Parathyroid adenoma (tissue), 2 donors: Measurements from ENCODE around the gene NHLRC4.

Experiments
- H2AFZ ChIP-seq: fragments of 300-600 bp; sonication (generic); one replicate; pipeline ENCODE4 v1.7.0; 2017; ENCODE audit warnings: antibody characterized with exemption, mild to moderate bottlenecking
- H3K27ac ChIP-seq: fragments of 300-600 bp; sonication (generic); one replicate; pipeline ENCODE4 v1.7.0; 2017
- H3K27me3 ChIP-seq: fragments of 300-600 bp; sonication (generic); one replicate; pipeline ENCODE4 v1.7.0; 2017; ENCODE audit warnings: low read length; ENCODE audit not compliant: control insufficient read depth, insufficient read depth
- H3K36me3 ChIP-seq: fragments of 300-600 bp; sonication (generic); one replicate; pipeline ENCODE4 v1.7.0; 2017; ENCODE audit warnings: low read length; ENCODE audit not compliant: control insufficient read depth, insufficient read depth
- H3K4me1 ChIP-seq: fragments of 300-600 bp; sonication (generic); one replicate; pipeline ENCODE4 v1.7.0; 2017; ENCODE audit warnings: control low read depth
- H3K4me2 ChIP-seq: fragments of 300-600 bp; sonication (generic); one replicate; pipeline ENCODE4 v1.7.0; 2017; ENCODE audit warnings: low read length
- H3K4me3 ChIP-seq: fragments of 300-600 bp; sonication (generic); one replicate; pipeline ENCODE4 v1.7.0; 2017; ENCODE audit warnings: low read depth, low read length
- H3K79me2 ChIP-seq: fragments of 300-600 bp; sonication (generic); one replicate; pipeline ENCODE4 v1.7.0; 2017; ENCODE audit warnings: control low read depth
- H3K9ac ChIP-seq: fragments of 300-600 bp; sonication (generic); one replicate; pipeline ENCODE4 v1.7.0; 2017; ENCODE audit warnings: mild to moderate bottlenecking
- H3K9me3 ChIP-seq: fragments of 300-600 bp; sonication (generic); one replicate; pipeline ENCODE4 v1.7.0; 2017; ENCODE audit warnings: low read length; ENCODE audit not compliant: control insufficient read depth
- TF ChIP-seq, protein P1 (sequence below): fragments of 300-600 bp; sonication (generic); IDR thresholded peaks from one replicate; pipeline ENCODE4 v1.7.0; 2017; ENCODE audit warnings: antibody characterized with exemption, mild to moderate bottlenecking
- donor health status: primary hyperparathyroidism.

Gene NHLRC4

GRCh38 chr16:574021-574760 lies 7.4 kb downstream of the NHLRC4 start:
- Histone ChIP-seq H3K4me3 (no peak overlapping the region), H3K9ac (no peak overlapping the region), H3K4me1 (peaks cover 1% of the 10 kb centered on the region), H3K36me3 (no peaks in the 10 kb centered on the region), H3K79me2 (peaks cover 1% of the 10 kb centered on the region), H3K27ac (no peak overlapping the region), H3K27me3 (no peaks in the 10 kb centered on the region), H2AFZ (no peak overlapping the region), H3K4me2 (no peak overlapping the region), H3K9me3 (no peaks in the 10 kb centered on the region)
- TF ChIP-seq, protein P1, sequence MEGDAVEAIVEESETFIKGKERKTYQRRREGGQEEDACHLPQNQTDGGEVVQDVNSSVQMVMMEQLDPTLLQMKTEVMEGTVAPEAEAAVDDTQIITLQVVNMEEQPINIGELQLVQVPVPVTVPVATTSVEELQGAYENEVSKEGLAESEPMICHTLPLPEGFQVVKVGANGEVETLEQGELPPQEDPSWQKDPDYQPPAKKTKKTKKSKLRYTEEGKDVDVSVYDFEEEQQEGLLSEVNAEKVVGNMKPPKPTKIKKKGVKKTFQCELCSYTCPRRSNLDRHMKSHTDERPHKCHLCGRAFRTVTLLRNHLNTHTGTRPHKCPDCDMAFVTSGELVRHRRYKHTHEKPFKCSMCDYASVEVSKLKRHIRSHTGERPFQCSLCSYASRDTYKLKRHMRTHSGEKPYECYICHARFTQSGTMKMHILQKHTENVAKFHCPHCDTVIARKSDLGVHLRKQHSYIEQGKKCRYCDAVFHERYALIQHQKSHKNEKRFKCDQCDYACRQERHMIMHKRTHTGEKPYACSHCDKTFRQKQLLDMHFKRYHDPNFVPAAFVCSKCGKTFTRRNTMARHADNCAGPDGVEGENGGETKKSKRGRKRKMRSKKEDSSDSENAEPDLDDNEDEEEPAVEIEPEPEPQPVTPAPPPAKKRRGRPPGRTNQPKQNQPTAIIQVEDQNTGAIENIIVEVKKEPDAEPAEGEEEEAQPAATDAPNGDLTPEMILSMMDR: no peak

DNA sequence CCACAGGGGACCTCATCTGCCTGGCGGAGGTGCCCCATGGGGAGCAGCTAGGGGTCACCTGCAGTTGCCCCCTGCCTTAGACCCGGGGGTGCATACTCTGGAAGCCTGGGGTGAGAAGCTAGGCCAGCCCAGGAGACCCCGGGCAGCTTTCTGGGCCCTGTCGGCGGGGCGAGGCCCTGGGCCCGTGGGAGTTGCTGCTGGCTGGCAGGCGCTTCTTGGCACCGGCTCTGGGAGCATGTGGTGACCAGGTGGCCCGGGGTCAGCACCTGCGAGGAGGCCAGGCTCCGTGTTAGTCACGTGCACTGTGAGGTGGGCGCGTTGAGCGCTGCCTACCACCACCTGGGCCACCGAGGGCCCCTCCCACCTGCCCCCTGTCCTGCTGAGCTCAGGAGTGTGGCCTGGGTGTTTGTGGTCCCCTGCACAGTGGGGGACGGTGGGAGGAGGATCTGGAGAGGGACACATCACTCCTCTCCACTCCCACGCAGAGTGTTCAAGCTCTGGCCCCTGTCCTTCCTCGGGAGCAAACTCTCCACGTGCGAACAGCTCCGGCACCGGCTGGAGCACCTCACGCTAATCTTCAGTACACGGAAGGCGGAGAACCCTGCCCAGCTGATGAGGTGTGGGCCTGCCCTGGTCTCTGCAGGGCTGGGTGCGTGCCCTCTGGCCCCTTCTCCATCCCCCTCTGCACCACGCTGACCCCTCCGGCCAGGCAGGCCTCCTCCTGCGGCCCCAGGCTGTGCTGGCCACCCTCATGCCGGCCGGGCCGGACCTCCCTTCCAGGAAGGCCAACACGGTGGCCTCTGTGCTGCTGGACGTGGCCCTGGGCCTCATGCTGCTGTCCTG lies 8.8 kb downstream of the NHLRC4 start:
- H3K36me3 ChIP-seq: no peaks in the 10 kb centered on the region
- H3K9ac ChIP-seq: no peak overlapping the region
- H3K27me3 ChIP-seq: no peaks in the 10 kb centered on the region
- no peak overlapping the region for H2AFZ ChIP-seq
- no peak overlapping the region for H3K4me2 ChIP-seq
- H3K4me1 ChIP-seq: no peaks in the 10 kb centered on the region
- no peak overlapping the region for H3K27ac ChIP-seq
- H3K9me3 ChIP-seq: no peaks in the 10 kb centered on the region
- TF ChIP-seq, protein P1: no peak
- H3K4me3 ChIP-seq: no peak overlapping the region
- H3K79me2 ChIP-seq: no peaks in the 10 kb centered on the region

GRCh38 chr16:576197-576822 lies 9.5 kb downstream of the NHLRC4 start:
- Histone ChIP-seq H3K9me3 (no peaks in the 10 kb centered on the region), H3K79me2 (no peaks in the 10 kb centered on the region), H3K4me1 (no peaks in the 10 kb centered on the region), H3K4me2 (no peak overlapping the region), H3K9ac (no peak overlapping the region), H3K4me3 (no peak overlapping the region), H3K36me3 (no peaks in the 10 kb centered on the region), H3K27ac (no peak overlapping the region), H2AFZ (no peak overlapping the region), H3K27me3 (no peaks in the 10 kb centered on the region)
- TF ChIP-seq, protein P1: no peak

GRCh38 chr16:576823-577201 lies 10.0 kb downstream of the NHLRC4 start:
- no peak overlapping the region for H3K4me2 ChIP-seq
- no peak overlapping the region for H2AFZ ChIP-seq
- H3K9ac ChIP-seq: no peak overlapping the region
- no peaks in the 10 kb centered on the region for H3K4me1 ChIP-seq
- no peak overlapping the region for H3K4me3 ChIP-seq
- no peaks in the 10 kb centered on the region for H3K27me3 ChIP-seq
- H3K36me3 ChIP-seq: no peaks in the 10 kb centered on the region
- no peaks in the 10 kb centered on the region for H3K79me2 ChIP-seq
- TF ChIP-seq, protein P1: no peak
- H3K27ac ChIP-seq: no peak overlapping the region
- no peaks in the 10 kb centered on the region for H3K9me3 ChIP-seq
